ENCODE data around the gene FAM193B.

DNA sequence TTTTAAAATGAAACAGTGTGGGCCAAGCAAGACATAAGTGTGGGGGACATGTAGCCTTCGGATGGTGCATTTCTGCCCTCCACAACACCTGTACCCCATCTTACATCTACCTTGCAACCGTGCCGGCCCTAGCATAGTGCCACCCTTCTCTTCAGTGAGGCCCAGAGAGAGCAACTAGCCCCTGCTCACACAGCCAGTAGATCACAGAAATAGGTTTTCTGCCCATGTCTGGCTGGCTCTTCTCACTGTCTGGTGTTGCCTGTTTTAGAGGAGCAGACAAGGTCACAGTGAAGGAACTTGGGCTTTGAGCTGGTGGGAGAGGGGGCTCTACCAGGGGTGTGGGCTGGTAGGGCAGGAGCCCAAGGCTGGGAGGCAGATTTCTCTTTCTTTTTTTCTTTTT is 68.1 kb downstream of the FAM193B start:
- TF ChIP-seq, protein P1, sequence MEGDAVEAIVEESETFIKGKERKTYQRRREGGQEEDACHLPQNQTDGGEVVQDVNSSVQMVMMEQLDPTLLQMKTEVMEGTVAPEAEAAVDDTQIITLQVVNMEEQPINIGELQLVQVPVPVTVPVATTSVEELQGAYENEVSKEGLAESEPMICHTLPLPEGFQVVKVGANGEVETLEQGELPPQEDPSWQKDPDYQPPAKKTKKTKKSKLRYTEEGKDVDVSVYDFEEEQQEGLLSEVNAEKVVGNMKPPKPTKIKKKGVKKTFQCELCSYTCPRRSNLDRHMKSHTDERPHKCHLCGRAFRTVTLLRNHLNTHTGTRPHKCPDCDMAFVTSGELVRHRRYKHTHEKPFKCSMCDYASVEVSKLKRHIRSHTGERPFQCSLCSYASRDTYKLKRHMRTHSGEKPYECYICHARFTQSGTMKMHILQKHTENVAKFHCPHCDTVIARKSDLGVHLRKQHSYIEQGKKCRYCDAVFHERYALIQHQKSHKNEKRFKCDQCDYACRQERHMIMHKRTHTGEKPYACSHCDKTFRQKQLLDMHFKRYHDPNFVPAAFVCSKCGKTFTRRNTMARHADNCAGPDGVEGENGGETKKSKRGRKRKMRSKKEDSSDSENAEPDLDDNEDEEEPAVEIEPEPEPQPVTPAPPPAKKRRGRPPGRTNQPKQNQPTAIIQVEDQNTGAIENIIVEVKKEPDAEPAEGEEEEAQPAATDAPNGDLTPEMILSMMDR (IDR thresholded peaks at IDR 0.05), result no peak
- no peak for TF ChIP-seq POLR2AphosphoS5 (IDR thresholded peaks at IDR 0.05; ENCODE audit: insufficient read depth in 1 of 2, low read depth in 1 of 2)

Measured in vagina (tissue), 2 donors.